Ishikawa (cell line): ENCODE measurements around the gene SMIM44.

ENCODE experiments used
- CEBPB ChIP-seq: IDR thresholded peaks from 2 replicates; pipeline ENCODE4 v1.6.1; 2012
- CREB1 ChIP-seq: IDR thresholded peaks from 2 replicates; pipeline ENCODE4 v1.6.1; 2012; ENCODE audit warnings: low read depth
- EGR1 ChIP-seq: IDR thresholded peaks from 2 replicates; pipeline ENCODE4 v1.6.1; 2012
- EP300 ChIP-seq: IDR thresholded peaks from 2 replicates; pipeline ENCODE4 v1.6.1; 2012; ENCODE audit warnings: borderline replicate concordance
- FOXM1 ChIP-seq: IDR thresholded peaks from 2 replicates; pipeline ENCODE4 v1.6.1; 2012; ENCODE audit warnings: low read depth, borderline replicate concordance
- NFIC ChIP-seq: IDR thresholded peaks from 2 replicates; pipeline ENCODE4 v1.6.1; 2012
- RAD21 ChIP-seq: IDR thresholded peaks from 2 replicates; pipeline ENCODE4 v1.6.1; 2012; ENCODE audit warnings: low read depth
- REST ChIP-seq: IDR thresholded peaks from 2 replicates; pipeline ENCODE4 v1.6.1; 2012; ENCODE audit warnings: low read depth, mild to moderate bottlenecking
- TAF1 ChIP-seq: IDR thresholded peaks from 2 replicates; pipeline ENCODE4 v1.6.1; 2012; ENCODE audit warnings: low read depth, mild to moderate bottlenecking
- TCF12 ChIP-seq: IDR thresholded peaks from 2 replicates; pipeline ENCODE4 v1.6.1; 2012; ENCODE audit warnings: low read depth
- TEAD4 ChIP-seq: IDR thresholded peaks from 2 replicates; pipeline ENCODE4 v1.6.1; 2012
- YY1 ChIP-seq: IDR thresholded peaks from 2 replicates; pipeline ENCODE4 v1.6.1; 2012; ENCODE audit warnings: low read depth
- ZBTB7A ChIP-seq: IDR thresholded peaks from 2 replicates; pipeline ENCODE4 v1.6.1; 2012; ENCODE audit warnings: low read depth
- TF ChIP-seq, protein P1 (sequence below): IDR thresholded peaks from 2 replicates; pipeline ENCODE4 v1.6.1; 2012
- TF ChIP-seq, protein P2 (sequence below): IDR thresholded peaks from 2 replicates; pipeline ENCODE4 v1.6.1; 2012

SMIM44 gene

DNA sequence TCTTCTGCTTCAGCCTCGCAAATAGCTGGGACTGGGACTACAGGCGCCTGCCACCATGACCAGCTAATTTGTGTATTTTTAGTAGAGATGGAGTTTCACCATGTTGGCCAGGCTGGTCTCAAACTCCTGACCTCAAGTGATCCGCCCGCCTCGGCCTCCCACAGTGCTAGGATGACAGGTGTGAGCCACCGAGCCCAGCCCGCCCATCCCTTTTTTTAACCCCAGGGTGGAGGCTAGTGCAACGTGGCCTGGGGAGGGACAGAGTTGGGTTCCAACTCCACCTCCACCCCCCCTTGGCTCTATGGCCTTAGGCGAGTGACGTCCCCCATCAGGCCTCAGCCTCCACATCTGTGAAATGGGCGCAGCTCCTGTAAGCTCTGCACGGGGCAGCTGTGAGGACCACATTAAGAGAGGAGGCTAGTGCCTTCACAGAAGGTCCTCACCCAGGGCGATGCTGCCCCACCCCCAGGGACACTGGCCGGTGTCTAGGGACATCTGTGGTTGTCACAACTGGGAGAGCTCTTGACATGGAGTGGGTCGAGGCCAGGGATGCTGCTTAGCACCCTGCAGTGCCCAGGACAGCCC, 40.7 kb downstream of the SMIM44 start:
- TF ChIP-seq REST (no peak), FOXM1 (no peak), TEAD4 (no peak), TCF12 (no peak), EGR1 (no peak), CEBPB (no peak), ZBTB7A (no peak), EP300 (no peak), RAD21 (no peak), NFIC (no peak), CREB1 (no peak), TAF1 (no peak), YY1 (no peak)
- TF ChIP-seq, protein P1, sequence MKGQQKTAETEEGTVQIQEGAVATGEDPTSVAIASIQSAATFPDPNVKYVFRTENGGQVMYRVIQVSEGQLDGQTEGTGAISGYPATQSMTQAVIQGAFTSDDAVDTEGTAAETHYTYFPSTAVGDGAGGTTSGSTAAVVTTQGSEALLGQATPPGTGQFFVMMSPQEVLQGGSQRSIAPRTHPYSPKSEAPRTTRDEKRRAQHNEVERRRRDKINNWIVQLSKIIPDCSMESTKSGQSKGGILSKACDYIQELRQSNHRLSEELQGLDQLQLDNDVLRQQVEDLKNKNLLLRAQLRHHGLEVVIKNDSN: no peak
- TF ChIP-seq, protein P2, sequence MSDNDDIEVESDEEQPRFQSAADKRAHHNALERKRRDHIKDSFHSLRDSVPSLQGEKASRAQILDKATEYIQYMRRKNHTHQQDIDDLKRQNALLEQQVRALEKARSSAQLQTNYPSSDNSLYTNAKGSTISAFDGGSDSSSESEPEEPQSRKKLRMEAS: no peak

DNA sequence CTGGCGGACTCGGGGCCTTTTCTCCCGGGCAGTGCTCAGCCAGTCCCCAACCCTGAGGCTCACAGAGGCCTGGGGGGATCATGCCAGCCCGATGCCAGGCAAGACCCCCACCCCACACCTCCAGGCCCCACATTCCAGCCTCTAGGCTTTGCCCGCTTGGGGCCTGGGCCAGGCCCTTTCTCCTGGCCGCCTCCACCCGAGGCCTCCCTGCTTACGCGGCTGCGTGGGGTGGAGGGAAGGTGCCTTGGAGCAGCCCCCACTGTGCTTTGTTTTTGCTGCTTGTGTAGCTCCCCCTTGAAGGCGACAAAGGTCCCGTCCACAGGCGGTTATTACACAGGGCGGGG, 41.3 kb downstream of the SMIM44 start:
- no peak for TF ChIP-seq NFIC
- TF ChIP-seq, protein P1: no peak
- TF ChIP-seq FOXM1: no peak
- no peak for TF ChIP-seq EGR1
- no peak for TF ChIP-seq TAF1
- TF ChIP-seq EP300: no peak
- no peak for TF ChIP-seq TCF12
- TF ChIP-seq TEAD4: no peak
- TF ChIP-seq CREB1: no peak
- TF ChIP-seq YY1: no peak
- TF ChIP-seq, protein P2: no peak
- no peak for TF ChIP-seq RAD21
- TF ChIP-seq REST: no peak
- TF ChIP-seq CEBPB: no peak
- no peak for TF ChIP-seq ZBTB7A

DNA sequence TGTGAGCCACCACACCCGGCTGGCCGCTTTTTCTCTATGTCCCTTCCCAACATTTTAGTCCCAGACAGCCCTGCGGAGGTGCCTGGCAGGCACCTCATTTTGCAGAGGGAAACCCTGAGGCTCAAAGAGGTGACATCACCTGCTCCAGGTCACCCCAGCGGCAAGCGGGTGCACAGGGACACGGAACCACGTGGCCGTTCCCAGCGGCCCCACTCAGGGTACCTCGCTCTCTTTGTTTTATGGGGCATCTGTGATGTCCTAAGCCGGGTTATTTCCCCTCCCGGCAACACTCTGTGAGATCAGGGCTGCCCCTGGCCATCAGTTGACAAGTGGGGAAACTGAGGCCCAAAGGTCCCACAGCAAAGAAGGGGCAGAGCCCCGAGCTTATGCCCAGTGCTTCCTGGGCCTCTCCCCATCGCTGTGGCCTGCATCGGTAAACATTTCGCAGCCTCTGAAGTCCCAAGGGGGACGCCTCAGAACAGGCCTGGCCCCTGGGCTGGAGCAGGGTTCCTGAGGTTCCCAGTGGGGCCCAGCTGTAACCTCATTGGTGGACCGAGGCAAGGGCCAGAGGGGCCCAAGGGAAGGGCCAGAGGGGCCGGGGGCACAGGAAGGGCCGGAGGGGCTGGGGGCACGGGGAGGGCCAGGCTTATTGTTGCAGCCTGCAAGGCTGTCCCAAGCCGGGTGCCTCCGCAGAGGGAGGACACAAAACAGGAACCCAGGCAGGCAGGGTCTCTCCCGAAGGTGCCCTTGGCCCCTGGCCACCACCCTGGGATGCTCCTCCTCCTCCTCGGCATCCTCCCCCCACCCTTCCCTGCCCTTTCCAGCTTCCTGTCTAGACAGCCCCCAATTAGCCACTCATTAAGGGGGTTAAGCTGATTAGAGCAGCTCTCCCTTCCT, 41.9 kb downstream of the SMIM44 start:
- TF ChIP-seq, protein P2: no peak
- TF ChIP-seq ZBTB7A: no peak
- no peak for TF ChIP-seq YY1
- TF ChIP-seq FOXM1: no peak
- TF ChIP-seq EGR1: no peak
- no peak for TF ChIP-seq RAD21
- no peak for TF ChIP-seq REST
- TF ChIP-seq TEAD4: no peak
- TF ChIP-seq, protein P1: no peak
- no peak for TF ChIP-seq TAF1
- no peak for TF ChIP-seq NFIC
- no peak for TF ChIP-seq EP300
- no peak for TF ChIP-seq TCF12
